GM21528 (cell line): ENCODE measurements around the gene RNU7-1.

ENCODE experiments used
- ATAC-seq: cut with Tn5 transposase; IDR thresholded peaks from one replicate; pipeline ENCODE4 v1.9.1; 2021; ENCODE audit warnings: mild to moderate bottlenecking, moderate library complexity; ENCODE audit not compliant: unreplicated experiment, low FRiP score

RNU7-1 gene

GRCh38 chr12:6962285-6963015, 18.8 kb downstream of the RNU7-1 start:
- ATAC-seq = no peak

- ATAC-seq = no peak
Measured at GRCh38 chr12:6963016-6963731, 19.6 kb downstream of the RNU7-1 start.

GRCh38 chr12:6963791-6964413, 20.3 kb downstream of the RNU7-1 start:
- ATAC-seq = no peak

DNA sequence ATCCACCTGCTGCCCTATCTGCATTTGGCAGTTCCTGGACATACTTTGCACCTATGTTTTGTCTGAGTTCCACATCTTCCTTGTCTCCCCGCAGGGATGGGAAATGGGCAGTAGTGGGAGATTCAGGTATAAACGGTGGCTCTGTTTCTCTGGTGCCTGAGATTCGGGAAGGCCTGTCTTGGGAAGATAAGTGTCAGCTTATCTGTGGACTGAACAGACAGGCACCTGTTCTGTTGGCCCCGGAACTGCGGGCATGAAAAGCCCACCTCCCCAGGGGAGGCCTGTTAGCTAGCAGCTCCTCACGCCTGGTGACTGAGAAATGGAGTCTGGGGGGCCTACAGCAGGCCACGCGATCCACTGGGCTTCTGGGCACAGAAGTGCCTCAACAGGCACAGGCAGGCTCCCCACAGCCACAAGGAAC, 21.0 kb downstream of the RNU7-1 start:
- ATAC-seq = no peak

DNA sequence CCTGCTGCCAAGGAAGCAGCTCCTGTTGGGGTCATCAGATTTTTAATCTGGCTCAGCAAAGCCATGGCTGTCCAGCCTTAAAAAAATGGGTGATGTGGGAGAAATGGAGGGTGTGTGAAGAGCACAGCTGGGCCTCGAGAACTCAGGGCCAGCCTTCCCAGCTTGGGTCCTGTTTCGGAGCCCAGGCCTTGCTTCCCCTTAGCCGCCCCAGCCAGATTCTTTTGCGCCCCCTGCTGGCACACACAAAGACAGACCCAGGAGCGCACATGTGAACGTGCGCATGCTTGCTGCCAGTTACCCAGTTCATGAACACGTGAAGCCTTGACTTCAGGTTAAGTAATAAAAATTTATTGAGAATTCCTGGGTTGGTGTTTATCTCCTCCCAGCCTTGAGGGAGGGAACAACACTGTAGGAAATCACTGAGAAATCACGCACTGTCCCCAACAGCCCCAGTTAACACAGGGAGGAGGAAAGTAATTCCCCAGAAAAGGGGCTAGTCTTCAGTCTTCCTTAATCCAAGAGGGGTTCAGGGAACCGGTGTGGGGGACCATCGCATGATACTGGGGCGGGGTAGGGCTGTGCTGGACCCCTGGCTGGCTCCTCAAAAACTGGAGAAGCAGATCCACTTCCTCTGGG, 21.5 kb downstream of the RNU7-1 start:
- peak; percentile 41 for ATAC-seq

DNA sequence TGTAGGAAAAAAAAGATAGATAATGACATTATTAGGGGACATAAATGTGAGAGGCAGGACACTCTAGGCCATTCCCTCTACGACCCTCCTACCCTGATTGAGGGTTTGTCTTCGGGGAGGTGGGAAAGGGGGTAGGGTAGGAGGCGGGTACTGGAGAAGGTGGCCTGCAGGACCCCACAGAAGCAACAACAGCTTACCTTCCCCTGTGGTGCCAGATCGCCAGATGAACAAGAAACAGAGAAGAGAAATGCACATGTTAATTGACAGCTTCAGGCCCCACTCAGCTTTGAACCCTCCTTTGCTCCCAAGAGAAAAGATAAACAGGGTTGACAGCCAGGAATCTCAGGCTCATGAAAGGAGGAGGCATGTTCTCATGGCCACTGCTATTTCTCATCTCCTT, 22.1 kb downstream of the RNU7-1 start:
- no peak for ATAC-seq

- ATAC-seq = no peak
Measured at GRCh38 chr12:6966351-6966750, 22.7 kb downstream of the RNU7-1 start.

GRCh38 chr12:6967651-6968100, 24.1 kb downstream of the RNU7-1 start:
- ATAC-seq = no peak

- no peak for ATAC-seq
Measured at GRCh38 chr12:6968426-6968825, 24.8 kb downstream of the RNU7-1 start.

DNA sequence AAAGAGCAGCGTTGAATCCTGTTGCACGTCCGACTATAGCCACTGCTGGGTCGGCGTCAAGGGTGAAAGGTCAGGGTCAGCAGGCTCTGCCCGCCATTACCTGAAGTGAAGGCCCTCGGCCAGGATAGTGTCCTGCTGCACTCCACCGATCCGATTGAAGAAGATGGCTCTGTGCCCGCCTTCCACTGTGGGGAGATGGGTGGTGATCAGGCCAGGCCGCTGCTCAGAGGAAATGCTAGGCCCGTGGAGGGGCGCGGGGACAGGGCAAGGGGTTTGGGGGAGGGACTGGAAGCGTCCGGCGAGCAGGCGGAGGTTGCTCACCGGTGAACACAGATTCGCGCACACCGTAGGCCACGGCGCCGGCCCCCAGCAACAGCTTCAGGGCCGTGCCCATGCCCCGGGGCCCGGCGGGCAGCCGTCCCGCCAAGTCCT, 26.5 kb downstream of the RNU7-1 start:
- ATAC-seq = no peak

- ATAC-seq = no peak
Measured at GRCh38 chr12:6974180-6974579, 30.6 kb downstream of the RNU7-1 start.

GRCh38 chr12:6975297-6976032, 31.8 kb downstream of the RNU7-1 start:
- no peak for ATAC-seq

- no peak for ATAC-seq
Measured at GRCh38 chr12:6977653-6978052, 34.0 kb downstream of the RNU7-1 start.

DNA sequence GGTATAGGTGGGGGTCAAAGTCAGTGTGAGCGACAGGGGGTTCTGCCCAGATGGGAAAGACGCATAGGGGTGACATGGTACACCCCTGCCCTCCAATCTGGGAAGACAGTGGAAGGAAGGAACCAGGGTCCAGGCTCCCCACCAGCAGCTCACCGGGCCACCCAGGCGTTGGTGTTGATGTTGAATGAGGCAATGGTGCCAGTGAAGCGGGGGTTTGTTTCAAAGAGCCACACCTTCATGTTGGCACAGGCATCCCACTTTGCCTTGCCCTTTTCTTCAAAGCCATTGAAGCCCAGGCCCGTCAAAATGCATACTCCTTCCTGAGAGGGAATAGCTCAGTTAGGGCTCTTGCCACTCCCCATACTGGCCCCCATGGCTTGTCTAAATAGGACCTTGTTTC, 34.6 kb downstream of the RNU7-1 start:
- no peak for ATAC-seq

- no peak for ATAC-seq
Measured at GRCh38 chr12:6978611-6979011, 35.0 kb downstream of the RNU7-1 start.

GRCh38 chr12:6979021-6979420, 35.4 kb downstream of the RNU7-1 start:
- ATAC-seq = no peak

DNA sequence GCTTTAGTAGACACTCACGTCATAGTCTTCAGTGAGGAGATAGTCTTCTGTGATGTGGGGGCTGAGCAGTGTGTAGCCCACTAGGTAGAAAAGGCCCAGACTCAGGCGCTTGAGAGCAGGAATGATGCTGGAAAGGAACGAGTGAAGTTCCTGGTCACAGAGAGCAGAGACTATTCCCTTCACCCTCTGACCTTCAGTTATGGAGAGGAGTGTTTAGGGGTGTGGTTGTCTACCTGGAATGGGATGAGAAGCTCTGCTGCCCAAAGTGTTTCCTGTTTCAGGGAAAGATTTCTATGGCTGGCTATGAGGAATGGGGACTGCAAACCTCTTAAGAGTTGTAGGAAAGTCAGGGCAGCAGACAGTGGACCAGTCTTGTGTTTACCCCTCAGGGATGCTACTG, 35.8 kb downstream of the RNU7-1 start:
- ATAC-seq = no peak

DNA sequence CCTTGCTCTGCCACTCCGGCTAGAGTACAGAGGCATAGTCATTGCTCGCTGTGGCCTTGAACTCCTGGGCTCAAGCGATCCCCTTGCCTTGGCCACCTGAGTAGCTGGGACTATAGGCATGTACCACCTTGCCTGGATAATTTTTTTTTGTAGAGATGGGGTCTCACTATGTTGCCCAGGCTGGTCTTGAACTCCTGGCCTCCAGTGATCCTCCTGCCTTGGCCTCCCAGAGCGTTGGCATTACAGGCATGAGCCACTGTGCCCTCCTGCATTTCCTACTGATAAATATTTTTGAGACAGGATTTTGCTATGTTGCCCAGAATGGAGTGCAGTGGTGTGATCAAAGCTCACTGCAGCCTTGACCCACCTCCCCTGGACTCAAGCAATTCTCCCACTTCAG, 36.5 kb downstream of the RNU7-1 start:
- no peak for ATAC-seq

DNA sequence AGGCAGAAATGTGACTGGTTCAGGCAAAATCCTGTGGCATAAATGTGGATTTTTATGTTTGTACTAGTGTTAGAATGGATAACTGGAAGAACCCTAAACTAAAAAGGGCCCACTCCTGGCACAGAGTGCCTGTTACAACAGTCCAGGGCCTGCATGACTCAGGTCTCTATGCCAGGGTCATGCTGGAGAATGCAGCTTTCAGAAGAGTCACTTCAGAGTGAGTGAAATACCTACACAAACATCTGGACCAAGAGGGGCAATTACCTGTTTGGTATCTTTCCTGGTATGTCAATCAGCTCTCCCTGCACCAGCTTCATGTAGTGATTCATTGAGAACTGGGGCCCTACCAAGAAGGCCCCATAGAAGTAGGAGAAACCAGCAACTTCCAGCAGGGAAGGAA, 37.1 kb downstream of the RNU7-1 start:
- no peak for ATAC-seq
